PFSK-1 (cell line): Measurements from ENCODE around the gene KIF9.

Source experiments
- POLR2AphosphoS5 ChIP-seq: IDR thresholded peaks from 2 replicates; pipeline ENCODE4 v1.6.1; 2012; ENCODE audit warnings: low read depth, mild to moderate bottlenecking, control low read depth, low read length, moderate library complexity
- TAF1 ChIP-seq: IDR thresholded peaks from 2 replicates; pipeline ENCODE4 v1.6.1; 2012; ENCODE audit warnings: low read length, control low read depth, borderline replicate concordance; ENCODE audit not compliant: insufficient read depth

GRCh38 chr3:47247131-47248064, 35.2 kb downstream of the KIF9 start:
- TF ChIP-seq POLR2AphosphoS5: no peak
- no peak for TF ChIP-seq TAF1
